GM19452 (cell line): Measurements from ENCODE around the gene KIF16B.

Experiments
- ATAC-seq: cut with Tn5 transposase; IDR thresholded peaks from one replicate; pipeline ENCODE4 v1.9.1; 2021; ENCODE audit not compliant: unreplicated experiment

The KIF16B gene

DNA sequence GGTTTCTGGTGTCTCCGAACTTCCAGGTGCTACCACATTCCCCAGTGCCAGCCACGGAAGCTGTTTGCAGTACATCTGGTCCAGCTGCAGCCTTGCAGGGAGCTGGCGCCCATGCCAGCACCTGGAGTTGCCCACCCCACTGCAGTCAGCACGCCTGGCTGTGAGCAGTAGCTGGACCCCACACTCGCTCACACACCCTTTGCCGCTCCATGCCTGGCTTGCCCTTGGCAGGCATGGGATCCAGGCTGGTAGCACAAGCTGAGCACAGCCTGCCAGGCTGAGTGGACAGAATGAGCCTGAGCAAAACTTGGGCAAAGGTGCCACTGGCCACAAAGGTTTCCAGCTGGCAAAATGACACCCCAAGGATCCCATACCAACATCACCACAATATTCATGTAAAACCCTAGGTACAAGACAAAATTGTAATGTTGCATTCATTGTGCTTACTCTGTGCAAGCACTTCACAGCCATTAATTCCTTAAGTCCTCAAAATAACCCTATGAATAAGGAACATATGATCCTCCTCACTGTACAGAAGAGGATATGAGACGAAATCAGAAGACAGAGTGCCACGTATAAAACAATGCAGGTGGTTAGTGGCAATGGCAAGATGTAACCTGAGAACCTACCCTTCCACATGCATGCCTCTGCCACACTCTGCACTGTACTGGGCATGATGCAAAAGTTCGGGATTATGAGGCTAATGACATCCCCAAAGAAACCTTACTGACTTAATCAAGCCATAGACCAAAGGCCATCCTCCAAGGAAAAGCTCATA is 18.3 kb downstream of the KIF16B start:
- no peak for ATAC-seq

DNA sequence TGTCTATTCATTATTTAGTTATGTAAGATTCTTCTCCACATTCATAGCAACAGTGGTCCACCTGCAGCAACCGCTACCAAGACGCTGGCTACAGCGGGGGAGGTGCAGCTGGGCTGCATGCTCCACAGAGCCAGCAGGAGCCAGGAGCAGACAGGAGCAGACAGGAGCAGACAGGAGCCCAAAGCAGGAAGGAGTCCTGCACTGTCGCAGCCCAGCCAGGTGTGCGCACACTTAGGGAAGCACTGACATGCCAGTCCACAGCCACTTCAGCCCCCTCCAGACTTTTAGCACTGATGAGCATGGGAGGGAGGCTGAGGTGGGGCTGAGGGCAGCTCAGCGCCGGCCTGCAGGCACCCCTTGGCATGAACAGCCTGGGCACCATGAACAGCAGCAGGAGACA is 19.6 kb downstream of the KIF16B start:
- ATAC-seq, result no peak

DNA sequence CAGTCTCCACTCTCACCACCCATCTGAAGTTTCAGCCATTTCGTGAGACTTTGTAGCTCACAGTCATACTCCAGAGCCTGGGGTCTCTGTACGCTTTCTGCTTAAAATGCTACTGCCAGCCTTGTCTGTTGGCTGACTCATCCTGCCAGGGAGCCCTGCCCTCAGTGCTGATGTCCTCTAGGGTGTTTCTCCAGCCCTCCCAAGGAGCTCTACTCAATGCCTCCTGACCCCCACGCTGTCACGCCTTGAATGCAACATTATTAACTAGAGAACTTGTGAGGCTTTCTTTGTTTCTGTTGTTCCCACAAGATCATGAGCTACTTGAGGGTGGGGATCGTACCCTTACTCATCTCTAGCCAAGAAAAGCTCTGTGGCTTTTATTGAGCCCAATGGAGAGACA is 20.1 kb downstream of the KIF16B start:
- no peak for ATAC-seq

DNA sequence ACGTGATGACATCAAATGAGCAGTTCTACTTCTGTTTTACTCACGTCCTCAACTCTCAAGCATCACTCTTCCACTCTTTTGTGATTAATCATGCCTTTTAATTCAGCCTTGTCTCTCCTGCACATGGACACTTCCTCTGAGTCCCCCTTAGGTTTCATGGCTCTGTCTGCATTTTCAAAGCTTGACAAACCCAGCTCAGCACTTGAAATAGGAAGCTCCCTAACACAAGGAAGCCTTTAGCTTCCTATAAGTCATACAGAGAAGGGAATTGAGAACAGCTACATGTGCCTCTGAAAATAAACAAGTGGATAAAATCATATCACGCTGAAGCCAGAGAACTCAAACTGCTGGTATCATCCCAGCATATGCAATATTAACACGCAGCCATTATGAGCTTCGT is 21.2 kb downstream of the KIF16B start:
- no peak for ATAC-seq

DNA sequence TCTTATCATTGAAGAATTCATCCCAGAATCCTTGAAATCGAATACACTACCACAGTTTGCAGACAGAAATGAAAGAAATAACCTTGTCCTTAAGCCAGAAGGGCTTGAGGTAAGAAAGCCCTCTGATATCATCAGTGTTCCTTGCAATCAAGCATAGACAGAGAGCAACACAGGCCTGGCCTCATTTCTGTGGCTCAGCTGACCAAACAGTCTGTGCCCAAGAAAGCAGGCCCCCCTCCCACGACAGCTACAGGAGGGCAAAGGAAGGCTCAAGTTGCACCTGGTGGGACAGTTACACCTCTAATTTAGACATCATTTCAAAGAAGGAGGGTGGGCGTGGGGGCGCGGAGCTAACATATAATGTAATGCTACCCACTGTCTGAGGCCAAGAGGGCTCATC is 21.6 kb downstream of the KIF16B start:
- no peak for ATAC-seq

DNA sequence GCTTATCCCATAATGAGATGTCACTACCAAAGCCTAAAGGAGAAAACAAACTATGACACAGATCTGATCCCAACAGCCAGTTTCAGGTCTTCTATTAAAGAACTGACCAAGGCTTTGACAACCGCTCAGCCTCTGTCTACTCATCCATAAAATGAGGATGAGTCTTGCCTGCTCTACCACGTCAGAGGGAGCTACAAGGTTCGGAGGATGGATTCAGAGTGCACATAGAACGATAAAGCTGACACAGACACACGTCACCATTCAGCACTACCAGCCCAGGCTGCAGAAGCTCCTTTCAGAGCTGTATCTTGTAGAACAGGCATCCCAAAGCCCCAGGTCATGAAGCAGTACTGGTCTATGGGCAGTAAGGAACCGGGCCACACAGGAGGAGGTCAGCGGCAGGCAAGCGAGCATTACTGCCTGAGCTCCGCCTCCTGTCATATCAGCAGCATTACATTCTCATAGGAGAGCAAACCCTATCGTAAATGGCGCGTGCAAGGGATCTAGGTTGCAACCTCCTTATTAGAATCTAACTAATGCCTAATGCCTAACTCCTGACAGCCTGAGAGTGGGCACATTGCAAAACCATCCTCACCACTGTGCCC is 25.1 kb downstream of the KIF16B start:
- ATAC-seq, result no peak

DNA sequence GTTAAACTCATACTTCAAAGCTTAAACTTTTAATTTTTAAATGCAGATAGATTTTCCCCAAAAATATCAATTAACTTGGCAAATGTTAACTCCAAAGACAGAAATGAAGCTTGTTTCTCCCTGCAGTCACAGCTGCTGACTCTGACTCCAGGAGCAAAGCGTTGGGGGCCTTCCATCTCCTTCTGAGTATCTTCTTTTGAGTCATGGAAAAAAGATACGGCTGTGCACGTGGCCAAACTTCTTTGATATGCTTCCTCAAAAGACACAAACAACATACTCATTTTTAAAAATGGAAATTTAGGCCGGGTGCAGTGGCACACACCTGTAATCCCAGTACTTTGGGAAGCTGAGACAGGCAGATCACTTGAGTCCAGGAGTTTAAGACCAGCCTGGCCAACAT is 28.3 kb downstream of the KIF16B start:
- ATAC-seq, result no peak

DNA sequence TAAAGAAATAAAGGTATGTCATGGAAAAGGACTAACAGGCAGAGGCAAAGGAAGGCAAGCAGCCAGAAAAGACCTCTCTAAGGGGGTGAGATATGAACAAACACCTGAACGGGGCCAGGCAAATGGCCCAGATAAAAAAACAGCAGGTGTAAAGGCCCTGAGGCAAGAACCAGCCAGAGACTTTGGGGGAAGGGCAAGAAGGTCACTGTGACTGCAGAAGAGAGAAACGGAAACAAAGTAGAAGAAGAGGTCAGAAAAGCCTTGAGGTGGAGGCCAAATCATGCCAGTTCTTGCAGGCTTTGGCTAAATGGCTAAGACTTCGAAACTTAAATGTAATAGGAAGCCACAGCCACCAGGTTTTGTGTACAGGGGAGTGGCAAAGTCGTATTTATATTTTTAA is 30.8 kb downstream of the KIF16B start:
- ATAC-seq, result no peak

DNA sequence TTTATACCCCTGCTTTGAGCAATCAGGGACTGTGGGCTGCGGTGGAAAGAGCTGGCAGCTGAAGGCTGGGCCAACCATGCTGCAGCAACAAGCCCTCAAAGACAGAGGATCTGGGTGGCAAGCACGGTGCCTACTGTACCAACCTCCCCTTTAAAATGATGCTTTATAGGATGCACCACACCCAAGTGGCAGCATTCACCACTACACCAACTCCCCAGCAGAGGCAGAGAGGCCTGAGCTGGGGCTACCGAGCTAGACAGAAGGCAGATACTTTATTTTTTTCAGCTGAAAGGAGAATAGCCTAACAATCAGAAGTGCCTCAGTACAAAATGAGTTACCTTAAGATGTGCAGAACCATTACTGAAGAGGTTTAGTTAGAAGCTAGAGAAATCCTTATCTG is 31.4 kb downstream of the KIF16B start:
- no peak for ATAC-seq

DNA sequence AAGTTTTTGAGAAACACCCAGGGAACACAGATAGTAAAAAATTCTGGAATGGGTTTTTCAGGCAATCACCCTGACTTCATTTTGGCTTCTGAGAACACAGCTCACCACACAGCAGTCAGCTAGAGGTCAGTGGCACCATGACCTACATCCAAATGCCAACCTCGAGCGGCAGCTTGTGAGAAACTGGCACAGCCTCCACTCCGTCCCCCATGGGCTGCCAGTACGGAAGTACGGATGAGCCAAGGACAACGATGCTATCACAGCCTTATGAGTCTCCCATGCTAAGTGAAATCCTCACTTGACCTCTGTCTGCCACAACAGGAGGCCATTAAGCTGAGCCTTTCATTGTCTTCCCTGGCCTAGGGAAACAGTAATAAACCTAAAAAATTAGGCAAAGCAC is 32.0 kb downstream of the KIF16B start:
- no peak for ATAC-seq

DNA sequence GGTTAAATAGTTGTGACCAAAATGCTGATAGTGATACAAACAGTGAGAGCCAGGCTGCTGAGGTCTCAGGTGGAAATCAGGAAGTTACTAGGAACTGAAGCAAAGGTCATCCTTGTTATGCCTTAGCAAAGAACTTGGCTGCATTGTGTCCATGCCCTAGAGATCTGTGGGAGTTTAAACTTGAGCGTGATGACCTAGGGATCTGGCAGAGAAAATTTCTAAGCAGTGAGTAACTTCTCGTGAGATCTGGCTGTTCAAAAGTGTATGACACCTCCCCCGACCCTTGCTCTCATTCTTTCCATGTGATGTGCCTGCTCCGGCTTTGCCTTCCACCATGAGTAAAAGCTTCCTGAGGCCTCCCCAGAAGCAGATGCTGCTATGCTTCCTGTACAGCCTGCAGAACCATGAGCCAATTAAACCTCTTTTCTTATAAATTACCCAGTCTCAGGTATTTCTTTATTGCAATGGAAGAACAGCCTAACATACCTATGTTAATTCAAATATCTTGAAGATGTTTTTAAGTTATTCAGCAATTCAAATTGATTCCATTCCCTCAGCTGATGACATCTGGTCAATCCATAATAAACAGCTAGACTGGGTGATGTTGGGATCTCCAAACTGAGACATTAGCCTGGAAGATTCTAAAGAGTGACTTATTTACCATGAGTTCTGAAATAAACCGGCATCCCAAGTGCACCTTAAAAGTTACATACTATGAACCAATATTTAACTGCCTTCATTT is 33.8 kb downstream of the KIF16B start:
- ATAC-seq, result no peak

DNA sequence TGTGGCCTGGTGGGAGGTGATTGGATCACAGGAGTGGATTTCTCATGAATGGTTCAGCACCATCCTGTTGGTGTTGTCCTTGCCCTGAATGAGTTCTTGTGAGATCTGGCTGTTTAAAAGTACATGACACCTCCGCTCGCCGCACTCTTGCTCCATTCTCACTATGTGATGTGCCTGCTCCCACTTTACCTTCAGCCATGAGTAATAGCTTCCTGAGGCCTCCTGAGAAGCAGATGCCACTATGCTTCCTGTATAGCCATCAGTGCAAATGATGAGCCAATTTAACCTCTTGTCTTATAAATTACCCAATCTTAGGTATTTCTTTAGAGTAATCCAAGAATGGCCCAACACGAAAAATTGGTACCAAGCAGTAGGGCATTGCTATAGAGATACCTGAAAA is 34.5 kb downstream of the KIF16B start:
- ATAC-seq, result no peak

DNA sequence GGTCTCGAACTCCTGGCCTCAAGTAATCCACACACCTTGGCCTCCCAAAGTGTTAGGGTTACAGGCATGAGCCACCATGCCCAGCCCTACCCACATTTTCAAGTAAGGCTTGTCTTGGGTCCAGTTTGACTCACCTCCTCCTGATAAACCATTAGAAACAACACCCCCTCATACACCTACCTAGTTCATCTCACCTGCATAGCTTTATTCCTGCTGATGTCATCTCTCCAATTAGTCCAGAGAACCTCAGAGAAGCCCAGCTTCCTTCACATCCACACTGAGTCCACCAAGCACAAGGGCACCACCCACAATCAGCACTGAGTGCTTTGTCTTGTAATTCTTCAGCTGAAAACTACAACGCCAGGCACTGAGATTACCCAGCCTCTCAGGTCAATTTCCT is 35.3 kb downstream of the KIF16B start:
- ATAC-seq, result no peak

DNA sequence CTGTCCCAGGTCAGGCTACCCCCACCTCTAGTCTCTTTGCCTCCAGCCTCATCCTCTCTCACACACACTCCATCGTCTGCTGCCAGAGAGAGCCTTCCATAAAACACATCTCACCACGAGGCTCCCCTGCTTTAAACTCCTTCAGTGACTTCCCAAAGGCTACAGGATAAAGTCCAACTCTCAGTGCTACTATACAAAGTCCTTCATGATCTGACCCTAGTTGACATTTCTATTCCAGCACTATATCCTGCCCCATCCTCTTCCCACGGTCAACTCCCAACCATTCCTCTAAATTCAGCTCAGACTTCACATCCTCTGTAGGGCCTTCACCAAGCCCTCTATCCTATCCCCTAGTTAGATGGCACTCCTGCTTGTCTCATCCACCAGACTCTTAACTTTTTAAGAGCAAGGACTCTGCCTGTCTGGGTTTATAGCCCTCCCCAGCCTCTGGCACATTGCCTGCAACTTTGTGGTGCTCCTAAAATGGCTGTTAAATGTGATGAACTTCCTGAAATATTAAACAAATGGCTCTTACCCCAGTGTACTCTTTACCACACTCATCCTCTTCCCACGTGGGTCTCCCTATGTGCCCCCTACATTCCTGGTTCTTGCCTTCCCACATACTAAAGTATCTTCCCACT is 36.1 kb downstream of the KIF16B start:
- ATAC-seq, result no peak

DNA sequence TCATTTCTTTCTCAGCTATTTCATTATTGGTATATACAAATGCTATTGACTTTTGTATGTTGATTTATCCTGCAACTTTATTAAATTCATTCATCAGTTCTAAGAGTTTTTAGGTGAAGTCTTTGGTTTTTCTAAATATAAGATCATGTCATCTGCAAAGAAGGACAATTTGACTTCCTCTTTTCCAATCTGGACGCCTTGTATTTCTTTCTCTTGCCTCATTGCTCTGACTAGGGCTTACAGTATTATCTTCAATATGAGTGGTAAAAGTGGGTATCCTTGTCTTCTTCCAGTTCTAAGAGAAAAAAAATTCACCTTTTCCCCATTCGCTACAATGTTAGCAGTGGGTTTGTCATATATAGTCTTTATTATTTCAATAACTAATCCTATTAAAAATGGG is 38.0 kb downstream of the KIF16B start:
- no peak for ATAC-seq

DNA sequence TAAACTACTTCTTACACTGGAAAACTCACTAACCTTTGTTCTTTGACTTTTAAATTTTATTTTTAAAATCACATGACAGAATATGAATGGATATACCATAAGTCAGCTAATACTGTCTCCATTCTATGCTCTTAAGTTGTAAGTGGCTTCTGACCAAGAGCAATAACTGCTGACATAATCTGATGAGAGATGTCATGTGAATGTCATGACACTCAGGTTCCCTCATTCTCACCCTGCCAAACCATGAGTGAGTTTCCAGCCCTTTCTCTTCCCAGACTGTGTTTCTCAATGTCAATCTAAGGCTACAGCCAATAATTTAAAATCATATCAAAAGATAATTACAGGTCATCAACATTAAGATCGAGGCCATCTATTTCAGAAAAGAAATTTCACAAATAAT is 39.7 kb downstream of the KIF16B start:
- ATAC-seq, result no peak

DNA sequence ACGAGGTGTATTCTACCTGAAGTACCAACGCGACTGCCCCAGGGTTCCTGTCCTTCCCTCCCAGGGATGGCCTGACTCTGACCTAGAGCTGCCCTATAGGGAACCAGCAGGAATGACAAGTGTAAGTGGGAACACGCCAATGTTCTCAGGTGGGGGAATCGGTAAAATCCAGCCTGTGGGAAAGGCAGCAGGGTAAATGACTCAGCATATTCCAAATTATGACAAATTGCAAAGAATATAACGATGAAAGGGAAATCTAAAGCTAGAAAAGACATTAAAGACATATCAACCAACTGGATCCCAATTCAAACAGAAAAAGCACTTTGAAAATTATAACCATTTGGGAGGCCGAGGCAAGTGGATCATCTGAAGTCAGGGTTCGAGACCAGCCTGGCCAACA is 41.8 kb downstream of the KIF16B start:
- ATAC-seq, result no peak

DNA sequence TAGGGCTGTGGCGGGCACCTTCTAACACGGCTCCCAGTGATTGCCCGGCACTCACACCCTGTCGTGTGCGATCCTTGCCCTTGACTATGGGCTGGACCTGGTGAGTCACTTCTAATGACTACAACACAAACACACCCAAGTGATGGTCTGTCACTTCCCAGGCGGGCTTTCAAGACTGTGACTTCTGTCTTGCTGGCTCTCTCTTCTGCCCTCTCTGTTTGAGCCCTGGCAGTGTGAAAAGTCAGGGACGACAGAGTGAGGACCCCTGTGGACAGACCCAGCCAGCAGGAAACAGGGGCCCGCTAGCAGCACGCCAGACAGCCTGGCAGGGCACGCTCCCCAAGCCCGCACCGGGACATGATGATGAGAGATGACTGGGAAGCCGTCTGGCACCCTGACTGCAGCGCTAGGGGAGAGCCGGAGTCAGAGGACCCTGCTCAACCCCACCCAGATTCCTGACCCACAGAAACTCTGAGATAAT is 43.0 kb downstream of the KIF16B start:
- no peak for ATAC-seq

DNA sequence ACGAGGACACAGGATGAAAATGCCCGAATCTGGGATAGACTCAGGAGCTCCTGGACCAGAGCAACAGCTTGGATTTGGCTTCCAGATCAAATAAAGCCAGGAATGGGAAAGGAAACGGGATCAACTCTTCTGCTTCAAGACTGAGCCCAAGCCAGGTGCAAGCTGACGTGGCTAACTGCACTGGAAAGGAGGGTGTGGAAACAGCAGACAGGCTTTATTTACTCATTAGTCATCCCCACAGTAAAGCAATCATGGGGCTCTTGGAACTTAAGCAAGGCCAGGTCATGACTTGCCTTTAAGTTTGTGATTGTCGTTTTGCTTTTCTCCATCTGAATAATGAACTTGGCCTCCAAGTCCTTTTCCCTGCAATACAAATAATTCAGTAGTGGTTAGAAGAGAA is 45.2 kb downstream of the KIF16B start:
- no peak for ATAC-seq

DNA sequence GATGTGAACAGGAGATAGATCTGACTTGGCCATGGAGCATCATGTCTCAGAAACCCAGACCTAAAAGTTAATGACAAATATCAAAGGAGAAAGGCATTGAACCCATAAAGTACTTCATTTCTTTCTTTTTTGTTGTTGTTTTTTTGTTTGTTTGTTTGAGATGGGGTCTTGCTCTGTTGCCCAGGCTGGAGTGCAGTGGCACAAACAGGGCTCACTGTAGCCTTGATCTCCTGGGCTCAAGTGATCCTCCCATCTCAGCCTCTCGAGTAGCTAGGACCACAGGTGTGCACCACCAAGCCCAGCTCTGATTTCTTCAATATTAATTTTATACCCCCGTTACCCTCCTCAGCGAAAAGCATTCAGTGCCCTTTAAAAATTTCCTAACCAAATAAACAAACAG is 45.8 kb downstream of the KIF16B start:
- ATAC-seq, result no peak
